HepG2 (cell line): Measurements from ENCODE around the gene EIF4G1. TPM values are rescaled to one million over a fixed set of nuclear protein-coding genes. Genes with fewer than 3 reads are reported as not detected.
A peak's percentile ranks its signal among the peaks of the same experiment; 100 is the strongest.

Source experiments
- DNMT3B ChIP-seq: conservative IDR thresholded peaks from 2 replicates; pipeline ENCODE4 v1.6.1; 2016; ENCODE audit warnings: missing biosample characterization, control low read depth
- GABPA ChIP-seq, 2 experiments: IDR thresholded peaks; 2 replicates each; pipeline ENCODE4 v1.6.1; 2011 to 2016; ENCODE audit warnings: low read depth in 2 of 2, low read length in 1 of 2, missing biosample characterization in 1 of 2, missing genetic modification characterization in 1 of 2
- GABPB1 ChIP-seq: IDR thresholded peaks from 2 replicates; pipeline ENCODE4 v1.6.1; 2016; ENCODE audit warnings: mild to moderate bottlenecking, missing genetic modification reagents, moderate library complexity, missing compliant biosample characterization
- GATAD1 ChIP-seq: IDR thresholded peaks from 2 replicates; pipeline ENCODE4 v1.6.1; 2016; ENCODE audit warnings: missing genetic modification reagents, missing compliant biosample characterization
- HNRNPH1 ChIP-seq: fragments of 200-400 bp; formaldehyde crosslinking; optimal IDR thresholded peaks from 2 replicates; pipeline ENCODE3; 2017; ENCODE audit warnings: mild to moderate bottlenecking, low read depth, low read length
- KLF12 ChIP-seq: sonication (generic); formaldehyde crosslinking; IDR thresholded peaks from 2 replicates; pipeline ENCODE4 v1.4.0; 2020; ENCODE audit warnings: missing genetic modification reagents, borderline replicate concordance
- MIER3 ChIP-seq: IDR thresholded peaks from 2 replicates; pipeline ENCODE4 v1.6.1; 2016; ENCODE audit warnings: missing compliant biosample characterization, borderline replicate concordance
- RARG ChIP-seq: sonication (generic); formaldehyde crosslinking; IDR thresholded peaks from 2 replicates; pipeline ENCODE4 v1.4.0; 2020; ENCODE audit warnings: low read depth, mild to moderate bottlenecking, missing genetic modification reagents
- RBAK ChIP-seq: sonication (generic); formaldehyde crosslinking; IDR thresholded peaks from 2 replicates; pipeline ENCODE4 v1.5.1; 2020; ENCODE audit warnings: mild to moderate bottlenecking, missing genetic modification reagents
- RBM22 ChIP-seq: fragments of 200-400 bp; formaldehyde crosslinking; optimal IDR thresholded peaks from 2 replicates; pipeline ENCODE3; 2017; ENCODE audit warnings: mild to moderate bottlenecking, low read length, moderate library complexity
- ZFAT ChIP-seq: sonication (generic); formaldehyde crosslinking; conservative IDR thresholded peaks from 2 replicates; pipeline ENCODE4 v1.8.1; 2023; ENCODE audit warnings: missing genetic modification reagents, inconsistent platforms
- ZNF367 ChIP-seq: sonication (generic); formaldehyde crosslinking; IDR thresholded peaks from 2 replicates; pipeline ENCODE4 v1.4.0; 2020; ENCODE audit warnings: missing genetic modification reagents, borderline replicate concordance
- ZNF383 ChIP-seq: sonication (generic); formaldehyde crosslinking; IDR thresholded peaks from 2 replicates; pipeline ENCODE4 v1.4.0; 2020; ENCODE audit warnings: missing genetic modification reagents, mild to moderate bottlenecking, borderline replicate concordance
- ZNF510 ChIP-seq: sonication (generic); formaldehyde crosslinking; IDR thresholded peaks from 2 replicates; pipeline ENCODE4 v1.4.0; 2020; ENCODE audit warnings: low read depth, mild to moderate bottlenecking, missing genetic modification reagents
- ZNF644 ChIP-seq: IDR thresholded peaks from 2 replicates; pipeline ENCODE4 v1.6.1; 2016; ENCODE audit warnings: low read depth
- ZNF776 ChIP-seq: sonication (generic); formaldehyde crosslinking; IDR thresholded peaks from 2 replicates; pipeline ENCODE4 v1.4.0; 2020; ENCODE audit warnings: mild to moderate bottlenecking, missing genetic modification reagents
- ZNF782 ChIP-seq: sonication (generic); formaldehyde crosslinking; IDR thresholded peaks from 2 replicates; pipeline ENCODE4 v1.4.0; 2020; ENCODE audit warnings: missing genetic modification reagents, mild to moderate bottlenecking, borderline replicate concordance
- polyA plus RNA-seq, 8 experiments: library from polyadenylated mRNA; depleted of rRNA in 3 of 8; stranded (reverse) in 7 of 8; unstranded in 1 of 8; fragments of >200 nt; fragmentation: Illumina TruSeq in 4 of 8; extraction: Trizol in 4 of 8; gene quantifications; 2 replicates each; pipeline versions ENCODE4 v1.2.1 to v1.2.3, GENCODE V29; 2011 to 2016; ENCODE audit warnings: low read depth in 4 of 8, missing spikeins in 1 of 8, mixed read lengths in 1 of 8; ENCODE audit not compliant: insufficient read depth in 1 of 8
- total RNA-seq, 5 experiments: library from RNA; depleted of rRNA; stranded (reverse); fragments of >200 nt; fragmentation: Illumina TruSeq; extraction: Trizol; gene quantifications; 2 replicates each; pipeline ENCODE4 v1.2.3, GENCODE V29; 2016; ENCODE audit warnings: low read depth in 1 of 5
- TF ChIP-seq, protein P1 (sequence below): sonication (generic); formaldehyde crosslinking; IDR thresholded peaks from 2 replicates; pipeline ENCODE4 v1.9.0; 2021; ENCODE audit warnings: missing genetic modification reagents, borderline replicate concordance
- TF ChIP-seq, protein P2 (sequence below): IDR thresholded peaks from 2 replicates; pipeline ENCODE4 v1.6.1; 2016; ENCODE audit warnings: low read depth, control low read depth
- TF ChIP-seq, protein P3 (sequence below): sonication (generic); formaldehyde crosslinking; IDR thresholded peaks from 2 replicates; pipeline ENCODE4 v1.4.0; 2020; ENCODE audit warnings: missing genetic modification reagents
- TF ChIP-seq, protein P4 (sequence below): sonication (generic); IDR thresholded peaks from 2 replicates; pipeline ENCODE4 v1.6.1; 2016; ENCODE audit warnings: low read depth, borderline replicate concordance
- TF ChIP-seq, protein P5 (sequence below): sonication (generic); formaldehyde crosslinking; IDR thresholded peaks from 2 replicates; pipeline ENCODE4 v1.5.0; 2020; ENCODE audit warnings: mild to moderate bottlenecking, missing genetic modification reagents

EIF4G1 gene
- total and polyA plus RNA-seq, 2 of the 13 experiments (the other 11 are each of a cell fraction or from before 2014, with no cell fraction given): 208 to 213 TPM

DNA sequence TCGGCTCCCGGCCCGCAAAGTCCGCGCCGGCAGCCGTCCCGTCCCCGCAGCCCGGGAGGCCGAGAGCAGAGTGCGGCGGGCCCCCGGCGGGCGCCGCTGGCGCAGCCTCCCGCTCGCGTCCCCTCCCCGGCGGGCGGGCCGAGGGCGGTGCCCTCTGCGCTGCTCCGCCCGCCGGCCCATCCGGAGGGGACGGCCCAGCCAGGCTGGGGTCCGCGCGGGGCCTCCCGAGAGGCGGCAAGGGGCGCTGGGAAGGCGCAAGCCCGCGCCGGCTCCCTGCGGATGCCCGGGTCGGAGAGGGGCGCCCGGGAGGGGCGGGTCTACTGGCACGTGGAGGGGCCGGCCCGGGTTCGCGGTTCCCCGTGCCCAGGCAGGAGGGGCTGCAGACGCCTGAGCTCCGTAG, 47.1 kb downstream of the EIF4G1 start, which contains the start of the genes CLCN2 and POLR2H (continued):
- no peak for TF ChIP-seq ZNF782 (CRISPR knock-in tag)
- no peak for TF ChIP-seq GABPA (IDR thresholded peaks at IDR 0.05; ENCODE audit: low read depth, low read length)
- no peak for TF ChIP-seq GABPA (CRISPR knock-in tag; IDR thresholded peaks at IDR 0.05; ENCODE audit: low read depth)
- no peak for TF ChIP-seq GATAD1
- TF ChIP-seq MIER3 (CRISPR knock-in tag): no peak
- no peak for TF ChIP-seq ZFAT (CRISPR knock-in tag)
- TF ChIP-seq, protein P1, sequence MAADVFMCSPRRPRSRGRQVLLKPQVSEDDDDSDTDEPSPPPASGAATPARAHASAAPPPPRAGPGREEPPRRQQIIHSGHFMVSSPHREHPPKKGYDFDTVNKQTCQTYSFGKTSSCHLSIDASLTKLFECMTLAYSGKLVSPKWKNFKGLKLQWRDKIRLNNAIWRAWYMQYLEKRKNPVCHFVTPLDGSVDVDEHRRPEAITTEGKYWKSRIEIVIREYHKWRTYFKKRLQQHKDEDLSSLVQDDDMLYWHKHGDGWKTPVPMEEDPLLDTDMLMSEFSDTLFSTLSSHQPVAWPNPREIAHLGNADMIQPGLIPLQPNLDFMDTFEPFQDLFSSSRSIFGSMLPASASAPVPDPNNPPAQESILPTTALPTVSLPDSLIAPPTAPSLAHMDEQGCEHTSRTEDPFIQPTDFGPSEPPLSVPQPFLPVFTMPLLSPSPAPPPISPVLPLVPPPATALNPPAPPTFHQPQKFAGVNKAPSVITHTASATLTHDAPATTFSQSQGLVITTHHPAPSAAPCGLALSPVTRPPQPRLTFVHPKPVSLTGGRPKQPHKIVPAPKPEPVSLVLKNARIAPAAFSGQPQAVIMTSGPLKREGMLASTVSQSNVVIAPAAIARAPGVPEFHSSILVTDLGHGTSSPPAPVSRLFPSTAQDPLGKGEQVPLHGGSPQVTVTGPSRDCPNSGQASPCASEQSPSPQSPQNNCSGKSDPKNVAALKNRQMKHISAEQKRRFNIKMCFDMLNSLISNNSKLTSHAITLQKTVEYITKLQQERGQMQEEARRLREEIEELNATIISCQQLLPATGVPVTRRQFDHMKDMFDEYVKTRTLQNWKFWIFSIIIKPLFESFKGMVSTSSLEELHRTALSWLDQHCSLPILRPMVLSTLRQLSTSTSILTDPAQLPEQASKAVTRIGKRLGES (CRISPR knock-in tag): no peak; the same call in 1 of the 2 replicates
- TF ChIP-seq, protein P2, sequence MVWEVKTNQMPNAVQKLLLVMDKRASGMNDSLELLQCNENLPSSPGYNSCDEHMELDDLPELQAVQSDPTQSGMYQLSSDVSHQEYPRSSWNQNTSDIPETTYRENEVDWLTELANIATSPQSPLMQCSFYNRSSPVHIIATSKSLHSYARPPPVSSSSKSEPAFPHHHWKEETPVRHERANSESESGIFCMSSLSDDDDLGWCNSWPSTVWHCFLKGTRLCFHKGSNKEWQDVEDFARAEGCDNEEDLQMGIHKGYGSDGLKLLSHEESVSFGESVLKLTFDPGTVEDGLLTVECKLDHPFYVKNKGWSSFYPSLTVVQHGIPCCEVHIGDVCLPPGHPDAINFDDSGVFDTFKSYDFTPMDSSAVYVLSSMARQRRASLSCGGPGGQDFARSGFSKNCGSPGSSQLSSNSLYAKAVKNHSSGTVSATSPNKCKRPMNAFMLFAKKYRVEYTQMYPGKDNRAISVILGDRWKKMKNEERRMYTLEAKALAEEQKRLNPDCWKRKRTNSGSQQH (CRISPR knock-in tag): no peak
- TF ChIP-seq ZNF383 (CRISPR knock-in tag): no peak
- TF ChIP-seq ZNF367 (CRISPR knock-in tag): no peak
- TF ChIP-seq, protein P3, sequence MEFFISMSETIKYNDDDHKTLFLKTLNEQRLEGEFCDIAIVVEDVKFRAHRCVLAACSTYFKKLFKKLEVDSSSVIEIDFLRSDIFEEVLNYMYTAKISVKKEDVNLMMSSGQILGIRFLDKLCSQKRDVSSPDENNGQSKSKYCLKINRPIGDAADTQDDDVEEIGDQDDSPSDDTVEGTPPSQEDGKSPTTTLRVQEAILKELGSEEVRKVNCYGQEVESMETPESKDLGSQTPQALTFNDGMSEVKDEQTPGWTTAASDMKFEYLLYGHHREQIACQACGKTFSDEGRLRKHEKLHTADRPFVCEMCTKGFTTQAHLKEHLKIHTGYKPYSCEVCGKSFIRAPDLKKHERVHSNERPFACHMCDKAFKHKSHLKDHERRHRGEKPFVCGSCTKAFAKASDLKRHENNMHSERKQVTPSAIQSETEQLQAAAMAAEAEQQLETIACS (CRISPR knock-in tag): peak; percentile 67
- TF ChIP-seq, protein P4, sequence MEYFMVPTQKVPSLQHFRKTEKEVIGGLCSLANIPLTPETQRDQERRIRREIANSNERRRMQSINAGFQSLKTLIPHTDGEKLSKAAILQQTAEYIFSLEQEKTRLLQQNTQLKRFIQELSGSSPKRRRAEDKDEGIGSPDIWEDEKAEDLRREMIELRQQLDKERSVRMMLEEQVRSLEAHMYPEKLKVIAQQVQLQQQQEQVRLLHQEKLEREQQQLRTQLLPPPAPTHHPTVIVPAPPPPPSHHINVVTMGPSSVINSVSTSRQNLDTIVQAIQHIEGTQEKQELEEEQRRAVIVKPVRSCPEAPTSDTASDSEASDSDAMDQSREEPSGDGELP: no peak
- TF ChIP-seq GABPB1: peak; percentile 49; the same call in 1 of the 2 replicates
- TF ChIP-seq ZNF644 (CRISPR knock-in tag): no peak
- TF ChIP-seq ZNF776 (CRISPR knock-in tag): no peak
- TF ChIP-seq ZNF510 (CRISPR knock-in tag): no peak
- TF ChIP-seq HNRNPH1: no peak
- no peak for TF ChIP-seq DNMT3B (CRISPR knock-in tag)
- no peak for TF ChIP-seq RBM22
- peak; percentile 93 for TF ChIP-seq KLF12 (CRISPR knock-in tag)
- TF ChIP-seq, protein P5, sequence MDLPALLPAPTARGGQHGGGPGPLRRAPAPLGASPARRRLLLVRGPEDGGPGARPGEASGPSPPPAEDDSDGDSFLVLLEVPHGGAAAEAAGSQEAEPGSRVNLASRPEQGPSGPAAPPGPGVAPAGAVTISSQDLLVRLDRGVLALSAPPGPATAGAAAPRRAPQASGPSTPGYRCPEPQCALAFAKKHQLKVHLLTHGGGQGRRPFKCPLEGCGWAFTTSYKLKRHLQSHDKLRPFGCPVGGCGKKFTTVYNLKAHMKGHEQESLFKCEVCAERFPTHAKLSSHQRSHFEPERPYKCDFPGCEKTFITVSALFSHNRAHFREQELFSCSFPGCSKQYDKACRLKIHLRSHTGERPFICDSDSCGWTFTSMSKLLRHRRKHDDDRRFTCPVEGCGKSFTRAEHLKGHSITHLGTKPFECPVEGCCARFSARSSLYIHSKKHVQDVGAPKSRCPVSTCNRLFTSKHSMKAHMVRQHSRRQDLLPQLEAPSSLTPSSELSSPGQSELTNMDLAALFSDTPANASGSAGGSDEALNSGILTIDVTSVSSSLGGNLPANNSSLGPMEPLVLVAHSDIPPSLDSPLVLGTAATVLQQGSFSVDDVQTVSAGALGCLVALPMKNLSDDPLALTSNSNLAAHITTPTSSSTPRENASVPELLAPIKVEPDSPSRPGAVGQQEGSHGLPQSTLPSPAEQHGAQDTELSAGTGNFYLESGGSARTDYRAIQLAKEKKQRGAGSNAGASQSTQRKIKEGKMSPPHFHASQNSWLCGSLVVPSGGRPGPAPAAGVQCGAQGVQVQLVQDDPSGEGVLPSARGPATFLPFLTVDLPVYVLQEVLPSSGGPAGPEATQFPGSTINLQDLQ (CRISPR knock-in tag): peak; percentile 89
- no peak for TF ChIP-seq RARG (CRISPR knock-in tag)
- TF ChIP-seq RBAK: no peak
